Neural crest cell (in vitro differentiated cells): ENCODE results near the gene SNRPA1. TPM values are rescaled to one million over a fixed set of nuclear protein-coding genes. Genes with fewer than 3 reads are reported as not detected.
A peak's percentile ranks its signal among the peaks of the same experiment; 100 is the strongest.

Experiments used
- DNase-seq: peaks from one replicate; pipeline ENCODE4 v3.0.0; 2021; ENCODE audit warnings: low read depth, mixed read lengths, low spot score
- H3K27ac Mint-ChIP-seq: one replicate; pipeline ENCODE4 v1.8.0; 2021; ENCODE audit warnings: mild to moderate bottlenecking, mixed read lengths; ENCODE audit not compliant: unreplicated experiment
- H3K27me3 Mint-ChIP-seq: 2 replicates; pipeline ENCODE4 v1.8.0; 2021; ENCODE audit warnings: low read depth, mild to moderate bottlenecking, mixed read lengths
- H3K36me3 Mint-ChIP-seq: 2 replicates; pipeline ENCODE4 v1.8.0; 2021; ENCODE audit warnings: low read depth, mild to moderate bottlenecking, mixed read lengths
- H3K4me1 Mint-ChIP-seq: 2 replicates; pipeline ENCODE4 v1.8.0; 2021; ENCODE audit warnings: mixed read lengths
- H3K4me3 Mint-ChIP-seq: one replicate; pipeline ENCODE4 v1.8.0; 2021; ENCODE audit warnings: mild to moderate bottlenecking, mixed read lengths
- H3K9me3 Mint-ChIP-seq: 2 replicates; pipeline ENCODE4 v1.8.0; 2021; ENCODE audit warnings: mixed read lengths
- total RNA-seq: library from RNA; stranded (reverse); gene quantifications from 2 replicates; pipeline ENCODE4 v1.2.1, GENCODE V29; 2021
- TF ChIP-seq, protein P1 (sequence below): fragments of 200-600 bp; sonication (generic); conservative IDR thresholded peaks from 2 replicates; pipeline ENCODE4 v1.5.0; 2021; ENCODE audit warnings: antibody characterized with exemption, mild to moderate bottlenecking

SNRPA1 gene
- total RNA-seq, 1 donor from 2014 or later: 118 TPM

DNA sequence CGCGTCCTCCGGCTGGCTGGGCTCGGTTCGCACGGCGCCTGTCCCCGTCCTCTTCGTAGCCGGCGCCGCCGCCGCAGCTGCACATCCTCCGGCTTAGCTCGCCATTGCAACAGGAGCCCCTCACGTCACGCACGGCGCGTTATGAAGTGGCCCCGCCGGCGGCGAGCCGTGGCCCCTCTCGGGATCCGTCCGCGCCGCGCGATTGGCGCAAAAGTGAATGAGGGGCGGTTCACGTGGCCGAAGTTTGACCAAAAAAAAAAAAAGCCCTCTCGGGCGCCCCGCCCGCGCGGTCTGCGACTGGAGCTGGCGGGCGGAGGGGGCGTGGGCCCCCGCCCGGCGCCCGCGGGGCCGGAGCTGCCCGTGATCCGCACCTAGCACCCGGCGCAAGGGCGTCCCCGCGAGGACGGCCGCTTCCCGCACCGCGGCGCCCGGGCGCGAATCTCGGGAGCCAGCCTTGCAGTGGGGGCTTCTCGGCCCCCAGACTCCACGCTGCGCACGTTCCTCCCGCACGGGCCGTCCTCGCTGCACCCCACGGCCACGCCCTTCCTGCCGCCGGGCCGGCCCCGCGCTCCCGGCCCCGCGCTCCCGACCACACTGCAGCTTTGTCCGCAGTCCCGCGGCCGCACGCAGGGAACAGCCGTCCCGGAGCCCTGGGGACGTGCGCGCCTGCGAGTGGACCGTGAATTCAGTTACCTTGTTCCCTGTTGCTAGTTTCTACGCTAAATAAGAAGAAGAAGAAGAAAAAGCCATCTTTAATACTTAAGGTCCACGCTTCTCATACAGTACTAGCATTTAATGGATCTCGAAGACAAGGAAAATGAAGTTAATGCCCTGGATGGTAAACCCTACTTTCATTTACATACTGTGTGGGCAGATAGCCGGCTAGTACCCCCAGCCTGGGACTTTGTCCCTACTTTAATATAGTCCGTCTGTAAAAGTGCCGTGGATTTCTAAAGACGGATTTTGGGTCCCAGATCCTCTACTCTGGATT lies 42.9 kb downstream of the SNRPA1 start, which contains the start of gene CHSY1:
CHSY1 (minus strand) TSS at position 219 of the 991 bp plus-strand sequence. CDS start 592 bp downstream, outside the sequence.
- Mint-ChIP-seq H3K4me3 (peak within 1 kb of the TSS; percentile 98), H3K27ac (peak within 1 kb of the TSS; percentile 79), H3K9me3 (no peaks in the 10 kb centered on the region), H3K36me3 (peaks cover 3% of the 10 kb centered on the region), H3K27me3 (peaks cover 10% of the 10 kb centered on the region), H3K4me1 (peaks cover 60% of the 10 kb centered on the region)
- peak; percentile 80 for DNase-seq
- TF ChIP-seq, protein P1, sequence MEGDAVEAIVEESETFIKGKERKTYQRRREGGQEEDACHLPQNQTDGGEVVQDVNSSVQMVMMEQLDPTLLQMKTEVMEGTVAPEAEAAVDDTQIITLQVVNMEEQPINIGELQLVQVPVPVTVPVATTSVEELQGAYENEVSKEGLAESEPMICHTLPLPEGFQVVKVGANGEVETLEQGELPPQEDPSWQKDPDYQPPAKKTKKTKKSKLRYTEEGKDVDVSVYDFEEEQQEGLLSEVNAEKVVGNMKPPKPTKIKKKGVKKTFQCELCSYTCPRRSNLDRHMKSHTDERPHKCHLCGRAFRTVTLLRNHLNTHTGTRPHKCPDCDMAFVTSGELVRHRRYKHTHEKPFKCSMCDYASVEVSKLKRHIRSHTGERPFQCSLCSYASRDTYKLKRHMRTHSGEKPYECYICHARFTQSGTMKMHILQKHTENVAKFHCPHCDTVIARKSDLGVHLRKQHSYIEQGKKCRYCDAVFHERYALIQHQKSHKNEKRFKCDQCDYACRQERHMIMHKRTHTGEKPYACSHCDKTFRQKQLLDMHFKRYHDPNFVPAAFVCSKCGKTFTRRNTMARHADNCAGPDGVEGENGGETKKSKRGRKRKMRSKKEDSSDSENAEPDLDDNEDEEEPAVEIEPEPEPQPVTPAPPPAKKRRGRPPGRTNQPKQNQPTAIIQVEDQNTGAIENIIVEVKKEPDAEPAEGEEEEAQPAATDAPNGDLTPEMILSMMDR: no peak

DNA sequence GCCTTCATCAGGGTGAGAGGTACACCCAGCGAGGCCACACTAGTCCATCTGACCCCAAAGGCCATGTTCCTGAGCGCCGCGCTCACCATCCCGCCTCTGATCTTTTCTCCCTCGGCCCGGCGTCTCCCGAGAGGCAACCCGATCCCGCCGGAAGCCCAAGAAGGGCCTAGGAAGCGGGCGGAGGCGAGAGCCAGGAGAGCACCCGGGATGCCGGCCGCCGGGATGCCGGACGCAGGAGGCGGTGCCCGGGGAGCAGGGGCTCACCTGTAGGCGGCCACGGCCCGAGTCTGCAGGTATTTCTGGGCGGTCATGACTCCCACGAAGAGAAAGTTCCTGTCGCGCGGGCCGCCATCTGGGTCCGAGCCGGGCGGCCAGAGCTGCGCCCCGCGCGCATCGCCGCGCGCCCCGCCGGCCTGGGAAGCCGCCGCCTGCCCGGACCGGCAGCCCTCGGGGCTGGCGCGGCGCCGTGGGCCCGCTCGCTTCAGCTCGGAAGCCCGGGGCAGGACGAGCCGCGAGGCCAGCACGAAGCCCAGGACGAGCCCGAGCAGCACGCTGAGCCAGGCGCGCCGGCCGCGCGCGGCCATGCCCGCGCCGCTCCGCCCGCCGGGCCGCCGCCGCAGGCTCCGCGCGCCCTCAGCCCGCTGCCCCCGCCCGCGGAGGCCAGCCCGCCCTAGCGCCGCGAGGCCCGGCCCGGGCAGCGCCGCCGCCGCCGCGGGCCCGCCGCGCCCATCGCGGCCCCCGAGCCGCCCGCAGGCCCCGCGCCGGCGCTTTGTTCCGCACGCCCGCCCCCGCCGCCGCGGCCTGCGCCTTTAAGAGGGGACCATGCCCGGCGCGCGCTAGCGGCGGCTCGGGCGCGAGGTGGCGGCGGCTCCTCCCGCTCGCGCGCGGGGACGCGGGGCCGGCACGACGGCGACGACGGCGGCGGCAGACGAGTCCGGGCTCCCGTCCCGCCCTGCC lies 43.9 kb downstream of the SNRPA1 start:
- peaks cover 63% of the 10 kb centered on the region for H3K4me1 Mint-ChIP-seq
- TF ChIP-seq, protein P1: peak; percentile 22
- DNase-seq: peak; percentile 40
- H3K27ac Mint-ChIP-seq: peak overlapping the region; percentile 84
- H3K36me3 Mint-ChIP-seq: peaks cover 4% of the 10 kb centered on the region
- H3K27me3 Mint-ChIP-seq: peaks cover 10% of the 10 kb centered on the region
- no peaks in the 10 kb centered on the region for H3K9me3 Mint-ChIP-seq
- H3K4me3 Mint-ChIP-seq: peak overlapping the region; percentile 98

DNA sequence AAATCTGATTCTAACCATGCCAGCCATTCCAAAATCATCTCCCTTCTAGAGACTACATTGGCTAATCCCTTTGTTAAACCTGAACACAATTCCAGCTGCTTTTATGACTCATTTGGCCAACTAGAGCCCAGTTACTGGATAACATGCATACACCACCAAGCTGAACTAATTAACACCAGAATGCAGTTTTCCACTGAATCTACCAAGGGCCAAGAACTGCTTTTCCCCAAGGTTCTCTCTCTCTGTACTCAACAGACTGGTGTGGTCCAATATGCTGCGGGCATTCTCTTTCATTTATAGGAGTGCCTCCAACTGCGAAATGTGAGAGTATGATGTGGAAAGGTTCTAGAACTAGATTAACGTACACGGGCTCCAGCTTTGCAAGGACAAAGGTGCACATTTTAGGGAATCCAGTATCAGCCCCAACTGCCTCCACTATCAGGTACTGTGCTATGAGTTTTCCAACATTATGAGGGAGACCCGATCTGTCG lies 44.7 kb downstream of the SNRPA1 start:
- DNase-seq: no peak
- peak overlapping the region; percentile 98 for H3K4me3 Mint-ChIP-seq
- H3K36me3 Mint-ChIP-seq: peaks cover 4% of the 10 kb centered on the region
- H3K27ac Mint-ChIP-seq: peak overlapping the region; percentile 84
- peaks cover 10% of the 10 kb centered on the region for H3K27me3 Mint-ChIP-seq
- peaks cover 63% of the 10 kb centered on the region for H3K4me1 Mint-ChIP-seq
- H3K9me3 Mint-ChIP-seq: no peaks in the 10 kb centered on the region
- TF ChIP-seq, protein P1: no peak

DNA sequence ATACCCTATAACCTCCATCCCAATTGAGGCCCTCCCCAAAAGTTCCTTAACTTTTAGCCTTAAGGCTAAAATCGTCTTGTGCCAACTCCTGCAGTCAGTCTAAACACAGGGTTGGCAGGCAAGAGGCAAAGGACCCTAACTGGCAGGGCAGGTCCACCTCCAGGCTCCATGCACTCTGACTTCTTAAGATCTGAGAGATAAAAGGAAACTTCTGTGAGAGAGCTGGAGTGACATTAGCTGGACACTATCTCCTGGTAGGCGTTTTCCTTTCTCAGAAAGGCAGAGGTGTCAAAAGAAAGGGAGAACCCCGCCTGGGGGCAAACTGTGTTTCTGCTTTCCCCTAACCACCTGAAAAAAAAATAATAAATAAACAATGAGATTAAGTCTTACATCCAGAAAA lies 46.8 kb downstream of the SNRPA1 start:
- Mint-ChIP-seq H3K27me3 (peaks cover 10% of the 10 kb centered on the region), H3K27ac (no peak overlapping the region), H3K4me1 (peaks cover 76% of the 10 kb centered on the region), H3K4me3 (peak overlapping the region; percentile 82), H3K9me3 (no peaks in the 10 kb centered on the region), H3K36me3 (peaks cover 4% of the 10 kb centered on the region)
- DNase-seq: no peak
- TF ChIP-seq, protein P1: no peak
